Neutrophil (primary cell): ENCODE data around the gene IFT22.

ENCODE experiments used
- H3K27ac ChIP-seq: fragments of 200-600 bp; sonication (generic); 2 replicates; pipeline ENCODE4 v1.5.1; 2016; ENCODE audit warnings: mild to moderate bottlenecking, moderate library complexity
- H3K27me3 ChIP-seq: fragments of 200-600 bp; sonication (generic); 2 replicates; pipeline ENCODE4 v1.6.0; 2016; ENCODE audit warnings: mild to moderate bottlenecking
- H3K36me3 ChIP-seq: fragments of 200-600 bp; sonication (generic); 2 replicates; pipeline ENCODE4 v1.5.1; 2017
- H3K4me1 ChIP-seq, 2 experiments: fragments of 200-600 bp in 1 of 2; sonication (generic) in 1 of 2; 1 replicate in 1 of 2; 2 replicates in 1 of 2; pipeline versions ENCODE4 v1.5.1 to v1.6.1; 2013 to 2016; ENCODE audit warnings: low read depth in 1 of 2, low read length in 1 of 2, mild to moderate bottlenecking in 1 of 2, moderate library complexity in 1 of 2; ENCODE audit not compliant: control insufficient read depth in 1 of 2, insufficient read depth in 1 of 2
- H3K4me3 ChIP-seq, 2 experiments: fragments of 200-600 bp in 1 of 2; sonication (generic) in 1 of 2; 1 replicate in 1 of 2; 2 replicates in 1 of 2; pipeline ENCODE4 v1.5.1; 2013 to 2016; ENCODE audit warnings: low read depth in 1 of 2, low read length in 1 of 2, mild to moderate bottlenecking in 1 of 2, moderate library complexity in 1 of 2
- H3K9me3 ChIP-seq: fragments of 200-600 bp; sonication (generic); 2 replicates; pipeline ENCODE4 v1.5.1; 2016
- CTCF ChIP-seq: fragments of 200-600 bp; sonication (generic); IDR thresholded peaks from 2 replicates; pipeline ENCODE4 v1.5.1; 2016; ENCODE audit warnings: antibody characterized with exemption

IFT22 gene

GRCh38 chr7:101347477-101347876 lies 25.9 kb upstream of the IFT22 start:
- Histone ChIP-seq H3K4me3 (no peak overlapping the region), H3K27ac (no peak overlapping the region)

GRCh38 chr7:101342892-101343291 lies 21.3 kb upstream of the IFT22 start:
- Histone ChIP-seq H3K4me1 (no peaks in the 10 kb centered on the region), H3K36me3 (no peaks in the 10 kb centered on the region), H3K27me3 (no peaks in the 10 kb centered on the region), H3K9me3 (no peaks in the 10 kb centered on the region), H3K4me3 (no peak overlapping the region), H3K27ac (no peak overlapping the region)
- TF ChIP-seq CTCF, result no peak

More at GRCh38 chr7:101347477-101347876, 25.9 kb upstream of the IFT22 start:
- H3K27me3 ChIP-seq, result peaks cover 18% of the 10 kb centered on the region
- H3K36me3 ChIP-seq, result no peaks in the 10 kb centered on the region
- H3K4me1 ChIP-seq, result no peaks in the 10 kb centered on the region
- no peaks in the 10 kb centered on the region for H3K9me3 ChIP-seq
- TF ChIP-seq CTCF, result no peak

GRCh38 chr7:101340379-101340778 lies 18.8 kb upstream of the IFT22 start:
- Histone ChIP-seq H3K27ac (no peak overlapping the region), H3K4me3 (no peak overlapping the region), H3K4me1 (no peaks in the 10 kb centered on the region), H3K36me3 (no peaks in the 10 kb centered on the region), H3K9me3 (no peaks in the 10 kb centered on the region), H3K27me3 (no peaks in the 10 kb centered on the region)
- no peak for TF ChIP-seq CTCF

- Histone ChIP-seq H3K27me3 (peaks cover 7% of the 10 kb centered on the region), H3K27ac (no peak overlapping the region), H3K9me3 (no peaks in the 10 kb centered on the region), H3K4me1 (no peaks in the 10 kb centered on the region), H3K4me3 (no peak overlapping the region), H3K36me3 (no peaks in the 10 kb centered on the region)
- TF ChIP-seq CTCF, result no peak
These were observed 12.3 kb upstream of the IFT22 start for GRCh38 chr7:101333912-101334311.

GRCh38 chr7:101332026-101332425 lies 10.4 kb upstream of the IFT22 start:
- H3K27me3 ChIP-seq, result peaks cover 7% of the 10 kb centered on the region
- no peak overlapping the region for H3K4me3 ChIP-seq
- no peaks in the 10 kb centered on the region for H3K9me3 ChIP-seq
- no peaks in the 10 kb centered on the region for H3K36me3 ChIP-seq
- no peaks in the 10 kb centered on the region for H3K4me1 ChIP-seq
- no peak for TF ChIP-seq CTCF
- no peak overlapping the region for H3K27ac ChIP-seq

- no peaks in the 10 kb centered on the region for H3K4me1 ChIP-seq
- no peaks in the 10 kb centered on the region for H3K9me3 ChIP-seq
- no peak overlapping the region for H3K27ac ChIP-seq
- H3K4me3 ChIP-seq, result no peak overlapping the region
- peaks cover 7% of the 10 kb centered on the region for H3K27me3 ChIP-seq
- TF ChIP-seq CTCF, result no peak
- H3K36me3 ChIP-seq, result no peaks in the 10 kb centered on the region
These were observed 8.4 kb upstream of the IFT22 start for GRCh38 chr7:101330011-101330484.
